IPS DF 6.9 (cell line): ENCODE results near the gene ROCK2.
"Not testable (repeated sequence)": the region's sequence is repeated elsewhere in the genome, so short reads cannot be mapped to it uniquely, and the experiment has no call there.

Experiments used
- DNase-seq: peaks from one replicate; pipeline ENCODE4 v3.0.0-alpha.2; 2013; ENCODE audit warnings: low read depth, low spot score
- H3K27ac ChIP-seq: one replicate; pipeline ENCODE4 v1.5.1; 2013; ENCODE audit warnings: low read length, control low read depth
- H3K27me3 ChIP-seq: 2 replicates; pipeline ENCODE4 v1.6.1; 2013; ENCODE audit warnings: mild to moderate bottlenecking, low read length; ENCODE audit not compliant: control insufficient read depth, insufficient read depth
- H3K36me3 ChIP-seq: 2 replicates; pipeline ENCODE4 v1.6.1; 2013; ENCODE audit warnings: low read length; ENCODE audit not compliant: control insufficient read depth, insufficient read depth
- H3K4me1 ChIP-seq: 2 replicates; pipeline ENCODE4 v1.6.1; 2013; ENCODE audit warnings: low read length; ENCODE audit not compliant: control insufficient read depth, insufficient read depth
- H3K4me3 ChIP-seq: 2 replicates; pipeline ENCODE4 v1.5.1; 2013; ENCODE audit warnings: mild to moderate bottlenecking, low read length
- H3K9me3 ChIP-seq: 2 replicates; pipeline ENCODE4 v1.6.1; 2013; ENCODE audit warnings: low read length, inconsistent platforms; ENCODE audit not compliant: control insufficient read depth, insufficient read depth
- WGBS: extraction: QIAGEN DNeasy Blood & Tissue Kit; methylation state at CpG from one replicate; pipeline ENCODE4 v1.1.7; 2013; ENCODE audit warnings: mixed read lengths, missing lambda C conversion rate; ENCODE audit not compliant: insufficient read length, insufficient coverage; 5-methylcytosine and 5-hydroxymethylcytosine counted together

ROCK2 gene

DNA sequence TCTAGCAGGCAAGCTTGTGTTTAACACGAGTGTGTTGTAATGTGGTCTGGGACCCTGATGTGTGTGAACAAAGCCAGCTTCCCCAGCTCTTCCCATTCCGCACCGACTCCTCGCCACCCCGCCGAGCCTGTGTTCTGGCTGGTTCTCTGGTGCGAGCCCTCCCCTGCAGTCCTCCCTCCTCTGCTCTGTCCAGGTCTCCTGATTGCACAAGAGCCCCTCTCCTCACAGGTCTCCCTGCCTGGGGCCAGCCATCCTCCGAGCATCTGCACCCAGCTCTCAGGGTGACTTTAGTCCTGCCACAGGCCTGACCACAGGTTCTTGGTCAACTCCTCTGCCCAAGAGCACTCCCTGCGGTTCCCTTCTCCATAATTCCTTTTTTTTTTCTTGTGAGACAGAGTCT lies 175.9 kb downstream of the ROCK2 start:
- H3K4me3 ChIP-seq = no peak overlapping the region
- no peaks in the 10 kb centered on the region for H3K36me3 ChIP-seq
- DNase-seq = no peak
- no peaks in the 10 kb centered on the region for H3K9me3 ChIP-seq
- H3K27ac ChIP-seq = no peak overlapping the region
- WGBS = no CpG with 5 or more reads among the region's 9 CpGs
- no peaks in the 10 kb centered on the region; the same call in 1 of the 2 replicates for H3K4me1 ChIP-seq
- no peaks in the 10 kb centered on the region for H3K27me3 ChIP-seq

DNA sequence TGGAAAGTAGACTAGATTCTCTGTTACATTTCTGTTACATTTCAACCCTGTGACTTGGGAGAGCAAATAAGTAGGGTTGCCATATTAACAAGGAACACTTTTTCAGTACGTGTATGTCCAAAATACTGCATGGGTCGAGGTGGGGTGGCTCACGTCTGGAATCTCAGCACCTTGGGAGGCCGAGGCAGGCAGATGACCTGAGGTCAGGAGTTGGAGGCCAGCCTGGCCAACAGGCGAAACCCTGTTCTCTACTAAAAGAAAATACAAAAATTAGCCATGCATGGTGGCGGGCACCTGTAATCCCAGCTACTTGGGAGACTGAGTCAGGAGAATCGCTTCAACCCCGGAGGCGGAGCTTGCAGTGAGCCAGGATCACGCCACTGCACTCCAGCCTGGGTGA lies 178.0 kb downstream of the ROCK2 start:
- no peak overlapping the region for H3K4me3 ChIP-seq
- no CpG with 5 or more reads among the region's 10 CpGs for WGBS

DNA sequence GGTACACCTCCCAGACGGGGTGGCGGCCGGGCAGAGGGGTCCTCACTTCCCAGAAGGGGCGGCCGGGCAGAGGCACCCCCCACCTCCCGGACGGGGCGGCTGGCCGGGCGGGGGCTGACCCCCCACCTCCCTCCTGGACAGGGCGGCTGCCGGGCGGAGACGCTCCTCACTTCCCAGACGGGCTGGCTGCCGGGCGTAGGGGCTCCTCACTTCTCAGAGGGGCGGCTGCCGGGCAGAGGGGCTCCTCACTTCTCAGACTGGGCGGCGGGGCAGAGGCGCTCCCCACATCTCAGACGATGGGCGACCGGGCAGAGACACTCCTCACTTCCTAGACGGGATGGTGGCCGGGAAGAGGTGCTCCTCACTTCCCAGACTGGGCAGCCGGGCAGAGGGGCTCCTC lies 179.4 kb downstream of the ROCK2 start:
- WGBS = no CpG with 5 or more reads among the region's 28 CpGs
- H3K27me3 ChIP-seq, H3K9me3 ChIP-seq, H3K27ac ChIP-seq, DNase-seq, H3K4me3 ChIP-seq, H3K4me1 ChIP-seq, H3K36me3 ChIP-seq: not testable (repeated sequence)

More for the DNA sequence above, 178.0 kb downstream of the ROCK2 start:
- no peak for DNase-seq
- H3K36me3 ChIP-seq = no peaks in the 10 kb centered on the region
- H3K9me3 ChIP-seq = no peaks in the 10 kb centered on the region
- no peaks in the 10 kb centered on the region; the same call in 1 of the 2 replicates for H3K4me1 ChIP-seq
- no peaks in the 10 kb centered on the region for H3K27me3 ChIP-seq
- no peak overlapping the region for H3K27ac ChIP-seq

DNA sequence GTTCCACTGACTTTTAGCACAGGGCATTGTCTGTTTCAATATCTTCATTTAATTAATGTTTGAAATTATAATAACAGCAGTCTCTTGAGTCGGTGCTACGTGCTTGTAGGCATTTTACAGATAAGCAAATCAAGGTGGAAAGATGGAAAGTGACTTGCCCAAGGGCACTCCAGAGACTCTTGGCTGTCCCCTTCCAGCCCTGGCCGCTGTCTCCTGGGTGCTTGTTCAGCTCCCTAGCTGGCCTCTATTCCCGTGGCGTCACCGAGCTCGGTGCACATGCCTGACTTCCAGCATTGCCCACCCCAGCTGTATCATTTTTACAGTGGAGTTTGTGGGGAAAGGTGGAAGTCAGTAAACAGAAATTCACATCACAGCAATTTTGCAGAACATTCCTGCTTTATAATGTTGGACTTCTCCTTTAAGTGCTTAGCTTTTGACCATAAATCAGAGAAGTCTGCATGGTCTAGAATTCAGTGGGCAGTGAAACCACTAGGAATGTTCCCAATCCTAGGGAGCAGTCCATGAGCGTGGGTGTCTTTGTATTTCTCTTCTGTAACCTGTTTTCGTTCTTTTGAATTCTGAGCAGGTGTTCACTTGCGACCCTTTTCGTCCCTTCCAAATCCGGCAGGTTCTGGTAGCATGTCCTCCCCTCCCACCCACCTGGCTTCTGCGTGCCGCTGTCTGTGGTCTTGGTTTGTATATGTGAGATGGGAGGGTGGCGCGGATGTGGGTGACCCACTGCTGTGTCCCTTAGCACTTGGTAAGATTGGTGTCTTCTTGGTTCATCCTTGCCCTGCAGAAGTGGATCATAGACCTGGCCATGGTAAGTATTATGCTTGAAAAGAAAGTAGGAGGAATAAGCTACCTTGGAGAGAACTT lies 180.8 kb downstream of the ROCK2 start:
- Histone ChIP-seq H3K36me3 (no peaks in the 10 kb centered on the region), H3K9me3 (no peaks in the 10 kb centered on the region), H3K27ac (no peak overlapping the region), H3K4me1 (no peaks in the 10 kb centered on the region; the same call in 1 of the 2 replicates), H3K4me3 (no peak overlapping the region), H3K27me3 (no peaks in the 10 kb centered on the region)
- no peak for DNase-seq
- no CpG with 5 or more reads among the region's 16 CpGs for WGBS

DNA sequence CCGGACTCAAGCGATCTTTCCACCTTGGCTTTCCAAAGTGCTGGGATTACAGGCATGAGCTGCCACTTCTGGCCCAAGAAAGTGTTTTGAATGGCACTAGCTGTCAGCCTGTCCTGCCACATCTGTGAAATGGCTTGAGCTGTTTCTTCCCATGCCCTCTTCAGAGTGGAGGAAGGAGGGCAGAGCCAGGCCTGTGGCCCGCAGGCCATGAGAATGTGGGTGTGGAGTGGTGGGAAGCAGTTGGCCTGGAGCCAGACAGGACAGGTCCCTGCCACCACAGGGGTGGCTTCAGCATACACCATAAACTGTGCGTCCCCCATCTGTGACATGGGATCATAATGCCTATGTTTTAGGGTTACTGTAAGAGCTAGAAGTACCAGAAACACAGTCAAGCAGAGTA lies 182.7 kb downstream of the ROCK2 start:
- WGBS = no CpG with 5 or more reads among the region's 4 CpGs

DNA sequence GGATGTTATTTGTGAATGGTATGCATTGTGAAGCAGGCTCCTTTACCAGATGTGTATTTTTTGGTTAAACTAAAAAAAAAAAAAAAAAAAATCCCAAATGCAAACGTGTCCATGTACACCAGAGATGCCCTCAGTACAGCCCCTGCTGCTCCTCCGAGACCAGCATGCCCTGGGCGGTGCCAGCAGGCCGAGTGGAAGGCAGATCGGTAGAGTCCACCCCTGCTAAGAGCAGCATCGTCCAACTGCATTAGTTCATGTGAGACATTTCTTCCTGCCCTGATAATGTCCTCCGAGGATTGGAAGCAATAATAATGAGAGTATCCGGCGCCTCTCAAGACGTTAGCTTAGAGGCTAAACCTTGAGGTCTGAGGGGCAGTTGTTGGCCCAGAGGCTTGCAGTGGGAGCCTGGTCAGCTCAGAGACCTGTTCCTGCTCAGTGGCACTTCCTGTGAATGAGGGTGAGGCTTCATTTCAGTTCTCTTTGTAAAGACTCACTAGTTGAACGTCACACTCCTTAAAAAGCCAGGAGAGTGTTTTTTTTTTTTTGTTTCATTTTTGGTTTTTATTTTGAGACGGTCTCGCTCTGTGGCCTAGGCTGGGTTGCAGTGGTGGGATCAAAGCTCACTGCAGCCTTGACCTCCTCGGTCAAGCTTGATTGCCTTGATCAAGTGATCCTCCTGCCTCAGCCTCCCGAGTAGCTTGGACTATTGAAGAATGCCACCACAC lies 183.5 kb downstream of the ROCK2 start:
- no peak overlapping the region for H3K27ac ChIP-seq
- H3K4me1 ChIP-seq = no peaks in the 10 kb centered on the region; the same call in 1 of the 2 replicates
- WGBS = no CpG with 5 or more reads among the region's 15 CpGs
- no peaks in the 10 kb centered on the region for H3K36me3 ChIP-seq
- no peaks in the 10 kb centered on the region for H3K27me3 ChIP-seq
- no peak overlapping the region for H3K4me3 ChIP-seq
- no peaks in the 10 kb centered on the region for H3K9me3 ChIP-seq
- no peak for DNase-seq

More for the DNA sequence above, 182.7 kb downstream of the ROCK2 start:
- no peaks in the 10 kb centered on the region; the same call in 1 of the 2 replicates for H3K4me1 ChIP-seq
- H3K4me3 ChIP-seq = no peak overlapping the region
- no peak overlapping the region for H3K27ac ChIP-seq
- H3K9me3 ChIP-seq = no peaks in the 10 kb centered on the region
- H3K36me3 ChIP-seq = no peaks in the 10 kb centered on the region
- no peak for DNase-seq
- no peaks in the 10 kb centered on the region for H3K27me3 ChIP-seq

DNA sequence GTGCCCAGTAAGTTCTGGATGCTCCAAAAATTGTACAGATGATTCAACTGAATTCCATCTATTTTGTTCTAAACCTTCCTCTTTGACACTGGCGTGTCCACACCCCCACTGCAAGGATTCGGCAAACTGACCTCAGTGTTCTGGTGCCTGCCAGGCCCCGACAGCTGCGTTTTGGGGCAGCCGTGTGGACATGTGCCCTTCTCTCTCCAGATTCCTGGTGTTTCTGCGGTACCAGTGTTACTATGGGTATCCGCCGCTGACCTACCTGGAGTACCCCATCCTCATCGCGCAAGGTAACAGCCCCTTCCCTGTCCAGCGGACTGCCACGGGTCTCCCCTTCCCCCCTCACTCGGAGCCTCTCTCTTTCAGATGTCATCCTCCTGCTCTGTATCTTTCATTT lies 184.2 kb downstream of the ROCK2 start:
- no peak overlapping the region for H3K4me3 ChIP-seq
- no peaks in the 10 kb centered on the region for H3K36me3 ChIP-seq
- H3K4me1 ChIP-seq = no peaks in the 10 kb centered on the region; the same call in 1 of the 2 replicates
- WGBS = no CpG with 5 or more reads among the region's 13 CpGs
- no peaks in the 10 kb centered on the region for H3K9me3 ChIP-seq
- H3K27ac ChIP-seq = no peak overlapping the region
- no peak for DNase-seq
- no peaks in the 10 kb centered on the region for H3K27me3 ChIP-seq

DNA sequence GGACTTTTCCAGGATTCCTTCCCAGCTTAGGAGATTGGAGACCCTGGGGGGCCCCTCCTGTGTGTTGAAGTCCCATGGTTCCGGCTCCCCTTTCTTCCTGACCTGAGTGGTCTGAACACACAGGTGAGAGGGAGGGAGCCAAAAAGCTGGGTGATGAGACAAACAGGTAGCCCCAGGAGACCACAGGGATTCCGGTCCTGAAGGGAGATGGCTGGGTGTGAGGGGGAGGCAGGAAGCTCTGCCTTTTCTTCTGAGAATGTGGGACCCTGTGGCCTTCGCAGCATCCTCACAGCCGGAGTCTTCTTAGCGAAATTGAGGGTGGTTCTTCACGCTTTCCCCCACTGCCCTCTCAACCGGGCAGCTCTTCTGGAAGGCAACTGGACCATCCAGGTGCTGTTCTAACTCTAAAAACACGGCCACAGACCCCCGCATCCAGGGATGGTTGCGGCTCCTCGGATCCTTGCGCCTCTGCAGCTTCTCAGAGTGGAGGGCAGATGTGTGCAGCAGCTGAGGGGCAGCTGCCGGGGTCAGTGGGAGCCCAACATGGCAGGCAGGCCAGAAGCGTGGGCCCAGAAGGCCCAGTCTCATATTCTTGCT lies 184.8 kb downstream of the ROCK2 start:
- DNase-seq = no peak
- no CpG with 5 or more reads among the region's 14 CpGs for WGBS
- H3K36me3 ChIP-seq = no peaks in the 10 kb centered on the region
- no peak overlapping the region for H3K4me3 ChIP-seq
- no peaks in the 10 kb centered on the region for H3K27me3 ChIP-seq
- no peaks in the 10 kb centered on the region; the same call in 1 of the 2 replicates for H3K4me1 ChIP-seq
- H3K27ac ChIP-seq = no peak overlapping the region
- H3K9me3 ChIP-seq = no peaks in the 10 kb centered on the region

DNA sequence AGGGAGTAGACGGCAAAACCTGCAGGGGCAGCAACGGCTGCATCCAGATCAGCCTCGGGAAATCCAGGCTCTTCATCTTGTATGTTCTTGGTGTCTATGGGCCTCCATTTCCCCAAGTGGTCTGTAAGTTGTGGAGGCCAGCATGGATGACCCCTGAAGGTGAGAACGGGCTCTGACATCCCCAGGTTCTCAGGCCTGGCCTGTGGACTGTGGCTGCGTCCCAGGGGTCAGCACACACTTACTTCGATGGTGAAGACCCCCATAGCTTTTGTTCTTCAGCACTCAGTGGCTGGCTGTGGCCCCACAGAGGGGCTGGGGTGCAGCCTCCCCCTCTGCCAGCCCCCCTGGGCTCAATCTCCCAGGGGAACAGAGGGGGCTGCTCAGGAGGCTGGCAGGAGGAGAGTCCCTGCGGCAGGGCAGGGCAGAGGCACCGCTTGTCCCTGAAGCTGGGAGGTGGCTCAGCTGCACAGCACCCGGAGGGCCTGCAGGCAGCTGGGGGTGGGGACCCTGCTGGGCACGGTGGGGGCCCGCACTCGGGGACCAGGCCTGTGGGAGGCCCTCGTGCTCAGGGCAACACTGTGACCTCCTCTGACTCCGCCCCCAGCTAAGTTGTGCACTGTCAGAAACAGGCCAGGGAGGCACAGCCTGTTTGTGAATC lies 185.4 kb downstream of the ROCK2 start:
- no CpG with 5 or more reads among the region's 14 CpGs for WGBS
- no peak overlapping the region for H3K27ac ChIP-seq
- DNase-seq = no peak

DNA sequence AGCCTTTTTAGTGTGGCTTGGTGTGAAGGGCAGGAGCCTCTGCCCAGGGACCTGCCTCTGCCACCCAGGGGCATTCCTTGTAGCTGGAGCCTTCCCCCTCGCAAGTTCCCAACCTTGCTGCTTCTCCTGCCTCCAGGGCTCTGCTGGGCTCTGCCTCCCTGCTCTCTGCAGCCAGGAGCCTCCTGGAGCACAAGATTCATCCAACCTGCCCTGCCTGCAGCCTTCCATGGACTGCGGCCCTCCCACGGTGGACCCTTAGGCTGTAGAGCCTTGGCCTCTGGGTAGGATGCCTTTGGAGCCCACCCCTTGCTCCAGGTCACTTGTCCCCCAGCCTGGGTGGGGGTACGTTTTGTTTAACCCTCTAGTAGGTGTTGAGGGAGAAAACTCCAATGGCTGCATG lies 186.7 kb downstream of the ROCK2 start:
- H3K9me3 ChIP-seq = no peaks in the 10 kb centered on the region
- H3K27ac ChIP-seq = no peak overlapping the region
- no peak overlapping the region for H3K4me3 ChIP-seq
- WGBS = no CpG with 5 or more reads among the region's 4 CpGs
- H3K4me1 ChIP-seq = peaks cover 2% of the 10 kb centered on the region
- no peak for DNase-seq
- H3K36me3 ChIP-seq = no peaks in the 10 kb centered on the region
- no peaks in the 10 kb centered on the region for H3K27me3 ChIP-seq

More for the DNA sequence above, 185.4 kb downstream of the ROCK2 start:
- Histone ChIP-seq H3K36me3 (no peaks in the 10 kb centered on the region), H3K9me3 (no peaks in the 10 kb centered on the region), H3K4me1 (peaks cover 2% of the 10 kb centered on the region), H3K4me3 (no peak overlapping the region), H3K27me3 (no peaks in the 10 kb centered on the region)
